Panc1 (cell line): Measurements from ENCODE around the gene MAST3. TPM values are rescaled to one million over a fixed set of nuclear protein-coding genes. Genes with fewer than 3 reads are reported as not detected.

Experiments
- ATAC-seq: fragments of 200-7000 bp; cut with Tn5 transposase; 2 replicates; pipeline ENCODE4 v1.9.1; 2020; ENCODE audit warnings: mild to moderate bottlenecking, moderate library complexity
- BruUV-seq: library from RNA; stranded (reverse); fragments of 400-500 nt; replicated peaks from 2 replicates; lab custom pipeline; 2021; lab: Mats Ljungman, UMichigan
- CTCF ChIA-PET: fragments of 300-600 bp; sonication (Branson Sonifier 250); formaldehyde crosslinking; loops from one replicate; lab custom pipeline; 2022; ENCODE audit warnings: antibody characterized with exemption; lab: Charles Lee
- POLR2A ChIA-PET: fragments of 300-600 bp; sonication (Branson Sonifier 250); formaldehyde crosslinking; loops from one replicate; lab custom pipeline; 2022; ENCODE audit warnings: antibody characterized with exemption; lab: Charles Lee
- DNase-seq: peaks from one replicate; pipeline ENCODE4 v3.0.0-alpha.2; 2010; ENCODE audit warnings: low read depth, low spot score
- H3K27ac ChIP-seq: 2 replicates; pipeline ENCODE4 v1.5.1; 2011; ENCODE audit warnings: mild to moderate bottlenecking, low read length, inconsistent platforms
- H3K27me3 ChIP-seq: fragments of 200-500 bp; sonication (Bioruptor generic); 2 replicates; pipeline ENCODE4 v1.6.0; 2014; ENCODE audit warnings: low read length, inconsistent platforms; ENCODE audit not compliant: control insufficient read depth, insufficient read depth
- H3K36me3 ChIP-seq: fragments of 200-500 bp; sonication (Bioruptor generic); 2 replicates; pipeline ENCODE4 v1.5.1; 2014; ENCODE audit warnings: inconsistent platforms, mild to moderate bottlenecking, low read length, moderate library complexity; ENCODE audit not compliant: control insufficient read depth, insufficient read depth
- H3K4me1 ChIP-seq: 2 replicates; pipeline ENCODE4 v1.5.1; 2011; ENCODE audit warnings: inconsistent platforms, mild to moderate bottlenecking, low read length, moderate library complexity; ENCODE audit not compliant: control insufficient read depth, insufficient read depth
- H3K4me3 ChIP-seq, 2 experiments: 2 replicates each; pipeline ENCODE4 v1.5.1; 2011 to 2012; ENCODE audit warnings: low read depth in 2 of 2, low read length in 2 of 2, mild to moderate bottlenecking in 2 of 2, inconsistent platforms in 1 of 2, moderate library complexity in 1 of 2
- H3K9me3 ChIP-seq: fragments of 200-500 bp; sonication (Bioruptor generic); 2 replicates; pipeline ENCODE4 v1.5.1; 2014; ENCODE audit warnings: low read depth, mild to moderate bottlenecking, inconsistent platforms, low read length, moderate library complexity; ENCODE audit not compliant: control insufficient read depth, insufficient read depth
- POLR2AphosphoS5 ChIP-seq: IDR thresholded peaks from 2 replicates; pipeline ENCODE4 v1.6.1; 2012; ENCODE audit warnings: mild to moderate bottlenecking, low read depth, low read length, moderate library complexity
- SIN3A ChIP-seq: IDR thresholded peaks from 2 replicates; pipeline ENCODE4 v1.6.1; 2012; ENCODE audit warnings: low read depth, mild to moderate bottlenecking, low read length, moderate library complexity, borderline replicate concordance; ENCODE audit not compliant: insufficient read depth
- TCF7L2 ChIP-seq: IDR thresholded peaks from 2 replicates; pipeline ENCODE4 v1.6.1; 2011; ENCODE audit warnings: mild to moderate bottlenecking, low read depth, low read length, inconsistent platforms
- in situ Hi-C: cut with HindIII; loops from 2 replicates; pipeline ENCODE4 v1.10.0; 2016; ENCODE audit warnings: low sequenced_read_pairs, low pct_unique_long_range_greater_than_20kb
- intact Hi-C: fragments of 100-400 bp; cut with micrococcal nuclease; formaldehyde crosslinking; loops from one replicate; pipeline ENCODE4 v1.10.0; 2022; ENCODE audit not compliant: unreplicated experiment
- total RNA-seq: library from RNA; stranded (reverse); gene quantifications from one replicate; pipeline ENCODE4 v1.2.1, GENCODE V29; 2021; ENCODE audit not compliant: unreplicated experiment
- TF ChIP-seq, protein P1 (sequence below): fragments of 450-650 bp; IDR thresholded peaks from 2 replicates; pipeline ENCODE4 v1.5.1; 2017; ENCODE audit warnings: mild to moderate bottlenecking
- TF ChIP-seq, protein P2 (sequence below), 2 experiments: IDR thresholded peaks; 2 replicates each; pipeline ENCODE4 v1.6.1; 2011 to 2012; ENCODE audit warnings: low read depth in 2 of 2, control low read depth in 1 of 2, low read length in 1 of 2, mild to moderate bottlenecking in 1 of 2, moderate library complexity in 1 of 2; ENCODE audit not compliant: insufficient read depth in 1 of 2

The MAST3 gene
- total RNA-seq, 1 experiment from 2014 or later = 13.1 TPM

DNA sequence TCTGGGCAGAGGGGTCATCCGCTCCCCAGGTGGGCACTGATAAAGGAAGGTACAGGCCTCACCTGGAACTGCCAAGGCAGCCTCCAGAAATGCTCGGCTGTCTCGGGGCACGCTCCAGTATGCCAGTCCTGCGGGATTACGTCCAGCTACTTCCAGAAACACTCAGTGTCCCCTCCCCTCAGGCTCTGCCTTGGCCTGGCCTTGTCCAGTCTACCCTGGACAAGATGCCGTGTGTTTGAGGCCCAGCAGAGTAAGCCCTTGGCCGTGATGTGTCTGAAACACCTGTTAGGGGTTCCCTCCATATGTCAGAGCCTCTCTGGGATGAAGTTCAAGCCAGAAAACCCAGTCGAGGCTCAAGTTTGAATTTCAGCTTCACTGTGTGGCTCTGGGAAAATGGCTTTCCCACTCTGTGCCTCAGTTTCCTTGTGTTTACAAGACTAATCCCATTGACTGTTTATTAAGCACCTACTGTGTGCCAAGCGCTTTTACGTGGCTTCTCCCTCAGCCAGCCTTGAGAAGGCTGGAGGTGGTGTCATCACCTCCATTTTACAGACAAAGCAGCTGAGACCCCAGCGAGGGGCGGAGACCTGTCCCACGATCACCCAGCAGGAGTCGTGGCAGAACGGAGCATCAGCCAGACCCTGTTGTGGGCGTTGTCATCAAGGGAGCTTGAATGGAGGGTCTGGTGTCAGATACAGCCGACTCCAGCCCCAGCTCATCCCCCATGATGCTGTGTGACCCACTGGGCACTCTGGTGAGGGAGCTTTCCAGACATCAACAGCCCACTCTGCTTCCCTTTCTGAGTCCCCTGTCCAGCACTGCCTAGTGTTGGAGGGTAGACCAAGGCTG lies 53.4 kb downstream of the MAST3 start:
- Histone ChIP-seq H3K4me1 (peaks cover 9% of the 10 kb centered on the region), H3K9me3 (no peaks in the 10 kb centered on the region), H3K27me3 (no peaks in the 10 kb centered on the region), H3K27ac (peak overlapping the region; percentile 94), H3K36me3 (peaks cover 2% of the 10 kb centered on the region; the same call in 1 of the 2 replicates), H3K4me3 (no peak overlapping the region; a peak in 1 of 4 replicates)
- in situ Hi-C loops (no loop called here), intact Hi-C loops (no loop called here)
- DNase-seq = no peak
- CTCF ChIA-PET = interaction anchor here (0.6 kb wide), 1 partner anchor 122 kb away, joined by 4 read pairs; no protein-coding TSS in a partner anchor
- no TSS peak for BruUV-seq
- no peak for ATAC-seq
- TF ChIP-seq TCF7L2 = no peak
- TF ChIP-seq, protein P1, sequence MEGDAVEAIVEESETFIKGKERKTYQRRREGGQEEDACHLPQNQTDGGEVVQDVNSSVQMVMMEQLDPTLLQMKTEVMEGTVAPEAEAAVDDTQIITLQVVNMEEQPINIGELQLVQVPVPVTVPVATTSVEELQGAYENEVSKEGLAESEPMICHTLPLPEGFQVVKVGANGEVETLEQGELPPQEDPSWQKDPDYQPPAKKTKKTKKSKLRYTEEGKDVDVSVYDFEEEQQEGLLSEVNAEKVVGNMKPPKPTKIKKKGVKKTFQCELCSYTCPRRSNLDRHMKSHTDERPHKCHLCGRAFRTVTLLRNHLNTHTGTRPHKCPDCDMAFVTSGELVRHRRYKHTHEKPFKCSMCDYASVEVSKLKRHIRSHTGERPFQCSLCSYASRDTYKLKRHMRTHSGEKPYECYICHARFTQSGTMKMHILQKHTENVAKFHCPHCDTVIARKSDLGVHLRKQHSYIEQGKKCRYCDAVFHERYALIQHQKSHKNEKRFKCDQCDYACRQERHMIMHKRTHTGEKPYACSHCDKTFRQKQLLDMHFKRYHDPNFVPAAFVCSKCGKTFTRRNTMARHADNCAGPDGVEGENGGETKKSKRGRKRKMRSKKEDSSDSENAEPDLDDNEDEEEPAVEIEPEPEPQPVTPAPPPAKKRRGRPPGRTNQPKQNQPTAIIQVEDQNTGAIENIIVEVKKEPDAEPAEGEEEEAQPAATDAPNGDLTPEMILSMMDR = no peak
- TF ChIP-seq SIN3A = no peak
- TF ChIP-seq, protein P2, sequence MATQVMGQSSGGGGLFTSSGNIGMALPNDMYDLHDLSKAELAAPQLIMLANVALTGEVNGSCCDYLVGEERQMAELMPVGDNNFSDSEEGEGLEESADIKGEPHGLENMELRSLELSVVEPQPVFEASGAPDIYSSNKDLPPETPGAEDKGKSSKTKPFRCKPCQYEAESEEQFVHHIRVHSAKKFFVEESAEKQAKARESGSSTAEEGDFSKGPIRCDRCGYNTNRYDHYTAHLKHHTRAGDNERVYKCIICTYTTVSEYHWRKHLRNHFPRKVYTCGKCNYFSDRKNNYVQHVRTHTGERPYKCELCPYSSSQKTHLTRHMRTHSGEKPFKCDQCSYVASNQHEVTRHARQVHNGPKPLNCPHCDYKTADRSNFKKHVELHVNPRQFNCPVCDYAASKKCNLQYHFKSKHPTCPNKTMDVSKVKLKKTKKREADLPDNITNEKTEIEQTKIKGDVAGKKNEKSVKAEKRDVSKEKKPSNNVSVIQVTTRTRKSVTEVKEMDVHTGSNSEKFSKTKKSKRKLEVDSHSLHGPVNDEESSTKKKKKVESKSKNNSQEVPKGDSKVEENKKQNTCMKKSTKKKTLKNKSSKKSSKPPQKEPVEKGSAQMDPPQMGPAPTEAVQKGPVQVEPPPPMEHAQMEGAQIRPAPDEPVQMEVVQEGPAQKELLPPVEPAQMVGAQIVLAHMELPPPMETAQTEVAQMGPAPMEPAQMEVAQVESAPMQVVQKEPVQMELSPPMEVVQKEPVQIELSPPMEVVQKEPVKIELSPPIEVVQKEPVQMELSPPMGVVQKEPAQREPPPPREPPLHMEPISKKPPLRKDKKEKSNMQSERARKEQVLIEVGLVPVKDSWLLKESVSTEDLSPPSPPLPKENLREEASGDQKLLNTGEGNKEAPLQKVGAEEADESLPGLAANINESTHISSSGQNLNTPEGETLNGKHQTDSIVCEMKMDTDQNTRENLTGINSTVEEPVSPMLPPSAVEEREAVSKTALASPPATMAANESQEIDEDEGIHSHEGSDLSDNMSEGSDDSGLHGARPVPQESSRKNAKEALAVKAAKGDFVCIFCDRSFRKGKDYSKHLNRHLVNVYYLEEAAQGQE (IDR thresholded peaks at IDR 0.05; ENCODE audit: insufficient read depth in 1 of 2, low read depth in 2 of 2, low read length in 1 of 2) = no peak
- no peak for TF ChIP-seq POLR2AphosphoS5
- POLR2A ChIA-PET = no interaction called here

DNA sequence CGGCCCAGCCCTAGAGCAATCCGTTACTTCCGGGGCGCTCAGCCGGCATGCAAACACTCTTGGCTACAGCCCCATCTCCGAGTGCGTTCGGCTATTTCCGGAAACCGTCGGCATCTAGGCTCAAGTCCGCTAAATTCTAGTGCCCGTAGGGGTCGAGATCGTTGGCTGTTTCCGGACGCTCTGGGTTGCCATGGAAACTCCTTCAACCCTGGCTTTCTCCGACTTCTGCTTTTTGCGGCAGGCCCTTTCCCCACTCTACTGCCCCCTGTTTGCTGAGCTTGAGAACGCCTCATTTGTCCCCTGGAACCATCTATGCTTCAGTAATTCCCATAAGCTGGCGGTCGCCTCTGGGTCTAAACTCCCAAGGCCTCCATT lies 54.9 kb downstream of the MAST3 start:
- intact Hi-C loops (no loop called here), in situ Hi-C loops (no loop called here)
- BruUV-seq = TSS peak; percentile 98
- H3K27ac ChIP-seq = peak overlapping the region; percentile 94
- H3K4me3 ChIP-seq = peak overlapping the region; percentile 70 to 72
- DNase-seq (peak; percentile 87), ATAC-seq (peak; percentile 71)
- H3K4me1 ChIP-seq = peaks cover 23% of the 10 kb centered on the region
- TF ChIP-seq, protein P1 = peak; percentile 63; the same call in 1 of the 2 replicates
- TF ChIP-seq, protein P2 (IDR thresholded peaks at IDR 0.05; ENCODE audit: insufficient read depth in 1 of 2, low read depth in 2 of 2, low read length in 1 of 2) = no peak
- TF ChIP-seq POLR2AphosphoS5 = peak; percentile 64; the same call in 1 of the 2 replicates
- no peak for TF ChIP-seq SIN3A
- no peak for TF ChIP-seq TCF7L2
- peaks cover 2% of the 10 kb centered on the region; the same call in 1 of the 2 replicates for H3K36me3 ChIP-seq
- no peaks in the 10 kb centered on the region for H3K27me3 ChIP-seq
- H3K9me3 ChIP-seq = no peaks in the 10 kb centered on the region
- POLR2A ChIA-PET = no interaction called here
- CTCF ChIA-PET = no interaction called here
